Spleen (tissue), 11 donors: ENCODE measurements around the gene TAF1B. TPM values are rescaled to one million over a fixed set of nuclear protein-coding genes. Genes with fewer than 3 reads are reported as not detected.

Experiments
- DNase-seq: peaks from one replicate; pipeline ENCODE4 v3.0.0-alpha.2; 2020
- H3K27ac ChIP-seq, 8 donors: fragments of 200-600 bp; sonication (generic) in 7 of 8; 1 replicate in 4 of 8; 2 replicates in 4 of 8; pipeline versions ENCODE4 v1.5.0 to v1.8.0; 2016 to 2021; ENCODE audit warnings: inconsistent platforms in 4 of 8, mild to moderate bottlenecking in 4 of 8, moderate library complexity in 1 of 8
- H3K27me3 ChIP-seq, 7 donors: fragments of 200-600 bp; sonication (generic) in 6 of 7; replicated peaks in 1 of 7; 1 replicate in 4 of 7; 2 replicates in 3 of 7; pipeline versions ENCODE4 v1.5.0 to v1.8.0; 2016 to 2021; ENCODE audit warnings: inconsistent platforms in 3 of 7, mild to moderate bottlenecking in 1 of 7
- H3K36me3 ChIP-seq, 6 donors: fragments of 200-600 bp; sonication (generic) in 5 of 6; 1 replicate in 4 of 6; 2 replicates in 2 of 6; pipeline versions ENCODE4 v1.5.0 to v1.8.0; 2016 to 2021; ENCODE audit warnings: inconsistent platforms in 2 of 6
- H3K4me1 ChIP-seq, 6 donors: fragments of 200-600 bp; sonication (generic) in 5 of 6; 1 replicate in 3 of 6; 2 replicates in 3 of 6; pipeline versions ENCODE4 v1.5.0 to v1.8.0; 2016 to 2021; ENCODE audit warnings: inconsistent platforms in 3 of 6
- H3K4me3 ChIP-seq, 8 donors: fragments of 200-600 bp; sonication (generic) in 7 of 8; 1 replicate in 4 of 8; 2 replicates in 4 of 8; pipeline versions ENCODE4 v1.5.0 to v1.8.0; 2016 to 2021; ENCODE audit warnings: inconsistent platforms in 4 of 8, mild to moderate bottlenecking in 4 of 8, moderate library complexity in 2 of 8
- H3K9me3 ChIP-seq, 8 donors: fragments of 200-600 bp; sonication (generic) in 7 of 8; 1 replicate in 4 of 8; 2 replicates in 4 of 8; pipeline versions ENCODE4 v1.5.0 to v1.8.0; 2016 to 2021; ENCODE audit warnings: inconsistent platforms in 4 of 8
- POLR2A ChIP-seq, 3 donors: fragments of 450-650 bp; IDR thresholded peaks; one replicate each; pipeline ENCODE4 v1.5.1; 2017; ENCODE audit warnings: antibody characterized with exemption in 3 of 3, mild to moderate bottlenecking in 1 of 3
- POLR2AphosphoS5 ChIP-seq, 3 donors: sonication (generic); formaldehyde crosslinking; IDR thresholded peaks; one replicate each; pipeline ENCODE4 v1.5.1; 2017; ENCODE audit warnings: antibody characterized with exemption in 3 of 3
- WGBS, 5 donors: extraction: QIAGEN DNeasy Blood & Tissue Kit in 3 of 5; methylation state at CpG; one replicate each; pipeline versions ENCODE4 v1.1.5 to v1.1.7; 2013 to 2018; 5-methylcytosine and 5-hydroxymethylcytosine counted together
- intact Hi-C: fragments of 100-400 bp; cut with DNase I; formaldehyde crosslinking; loops from one replicate; pipeline ENCODE4 v1.15.0; 2023; ENCODE audit warnings: low total_unique reads
- polyA plus RNA-seq, 3 donors: library from polyadenylated mRNA; stranded (reverse); fragments of 200-250 nt; gene quantifications; one replicate each; pipeline ENCODE4 v1.2.1, GENCODE V29; 2013
- total RNA-seq, 7 donors: library from RNA; depleted of rRNA in 3 of 7; stranded (reverse); fragments of >200 nt in 3 of 7; fragmentation: NEBNext Ultra II Directional in 4 of 7; extraction: Animal tissue kit (Norgen Biotek cat#: 25700) in 4 of 7; gene quantifications; one replicate each; pipeline versions ENCODE4 v1.1.0 to v1.2.1, GENCODE V29; 2016 to 2021
- TF ChIP-seq, protein P1 (sequence below), 11 experiments: fragments of 200-600 bp in 7 of 11; fragments of 450-650 bp in 4 of 11; sonication (generic) in 4 of 11; IDR thresholded peaks in 8 of 11; conservative IDR thresholded peaks in 3 of 11; 1 replicate in 7 of 11; 2 replicates in 4 of 11; pipeline versions ENCODE4 v1.4.0 to v1.8.0; 2016 to 2021; ENCODE audit warnings: antibody characterized with exemption in 11 of 11, inconsistent platforms in 4 of 11, mild to moderate bottlenecking in 1 of 11
- donor health status: healthy with polysubstance abuse.
- donor health status: DM: no; HTN: no; CAD: no; lungs with moderate emphysema.
- donor health status: DM: no; HTN: no; CAD: no.
- donor health status: Bipolar disorder and iron deficiency.
- donor health status: healthy.
- donor health status: DM: no; HTN: no; CAD: no.
- donor health status: DM: yes; HTN: yes; CAD: no.

The TAF1B gene
- total and polyA plus RNA-seq, 10 donors: 3.8 to 26.5 (median 16.7) TPM

DNA sequence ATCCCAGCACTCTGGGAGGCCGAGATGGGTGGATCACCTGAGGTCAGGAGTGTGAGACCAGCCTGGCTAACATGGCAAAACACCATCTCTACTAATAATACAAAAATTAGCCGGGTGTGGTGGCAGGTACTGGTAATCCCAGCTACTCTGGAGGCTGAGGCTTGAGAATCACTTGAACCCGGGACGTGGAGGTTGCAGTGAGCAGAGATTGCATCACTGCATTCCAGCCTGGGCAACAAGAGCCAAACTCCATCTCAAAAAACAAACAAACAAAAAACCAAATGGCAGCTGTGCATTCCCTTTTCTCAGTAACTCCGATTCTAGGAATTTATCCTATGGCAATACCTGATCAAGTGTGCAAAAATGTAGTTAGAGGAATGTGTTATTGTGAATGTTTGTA lies 103.5 kb downstream of the TAF1B start:
- no peak for DNase-seq
- H3K27me3 ChIP-seq: peaks cover 0 to 51% (median 6%) of the 10 kb centered on the region in 7 donors
- TF ChIP-seq POLR2AphosphoS5 (IDR thresholded peaks at IDR 0.05) (no peak), POLR2A (IDR thresholded peaks at IDR 0.05) (no peak)
- TF ChIP-seq, protein P1, sequence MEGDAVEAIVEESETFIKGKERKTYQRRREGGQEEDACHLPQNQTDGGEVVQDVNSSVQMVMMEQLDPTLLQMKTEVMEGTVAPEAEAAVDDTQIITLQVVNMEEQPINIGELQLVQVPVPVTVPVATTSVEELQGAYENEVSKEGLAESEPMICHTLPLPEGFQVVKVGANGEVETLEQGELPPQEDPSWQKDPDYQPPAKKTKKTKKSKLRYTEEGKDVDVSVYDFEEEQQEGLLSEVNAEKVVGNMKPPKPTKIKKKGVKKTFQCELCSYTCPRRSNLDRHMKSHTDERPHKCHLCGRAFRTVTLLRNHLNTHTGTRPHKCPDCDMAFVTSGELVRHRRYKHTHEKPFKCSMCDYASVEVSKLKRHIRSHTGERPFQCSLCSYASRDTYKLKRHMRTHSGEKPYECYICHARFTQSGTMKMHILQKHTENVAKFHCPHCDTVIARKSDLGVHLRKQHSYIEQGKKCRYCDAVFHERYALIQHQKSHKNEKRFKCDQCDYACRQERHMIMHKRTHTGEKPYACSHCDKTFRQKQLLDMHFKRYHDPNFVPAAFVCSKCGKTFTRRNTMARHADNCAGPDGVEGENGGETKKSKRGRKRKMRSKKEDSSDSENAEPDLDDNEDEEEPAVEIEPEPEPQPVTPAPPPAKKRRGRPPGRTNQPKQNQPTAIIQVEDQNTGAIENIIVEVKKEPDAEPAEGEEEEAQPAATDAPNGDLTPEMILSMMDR (IDR thresholded peaks at IDR 0.05 in 8 of 11, conservative IDR thresholded peaks at IDR 0.05 in 3 of 11): no peak
- peaks cover 0 to 15% (median 11%) of the 10 kb centered on the region in 6 donors for H3K4me1 ChIP-seq
- no peaks in the 10 kb centered on the region for H3K36me3 ChIP-seq
- intact Hi-C loops: loop anchor here (10.0 kb wide), 1 partner anchor 102 kb away; the partner anchor contains the start of gene TAF1B
- no peaks in the 10 kb centered on the region for H3K9me3 ChIP-seq
- WGBS, 5 donors: 86 to 95% (median 91%) methylated on average over 5 of the region's 5 CpGs
- H3K4me3 ChIP-seq: no peak overlapping the region
- H3K27ac ChIP-seq: no peak overlapping the region

- H3K9me3 ChIP-seq: no peaks in the 10 kb centered on the region
- 87 to 94% (median 89%) methylated on average over 5 to 6 of the region's 6 CpGs for WGBS, 5 donors
- intact Hi-C loops: loop anchor here (10.0 kb wide), 1 partner anchor 104 kb away; the partner anchor contains the start of gene TAF1B
- no peak for DNase-seq
- TF ChIP-seq POLR2A (IDR thresholded peaks at IDR 0.05) (no peak), POLR2AphosphoS5 (IDR thresholded peaks at IDR 0.05) (no peak)
- TF ChIP-seq, protein P1 (IDR thresholded peaks at IDR 0.05 in 8 of 11, conservative IDR thresholded peaks at IDR 0.05 in 3 of 11): no peak
- peaks cover 0 to 65% (median 10%) of the 10 kb centered on the region in 7 donors for H3K27me3 ChIP-seq
- H3K4me3 ChIP-seq: no peak overlapping the region
- no peaks in the 10 kb centered on the region for H3K36me3 ChIP-seq
- H3K4me1 ChIP-seq: peaks cover 4 to 27% (median 19%) of the 10 kb centered on the region in 6 donors
- peak overlapping the region in 1 of 8 donors; percentile 25 for H3K27ac ChIP-seq
Measured at GRCh38 chr2:9948721-9949120, 105.4 kb downstream of the TAF1B start.

DNA sequence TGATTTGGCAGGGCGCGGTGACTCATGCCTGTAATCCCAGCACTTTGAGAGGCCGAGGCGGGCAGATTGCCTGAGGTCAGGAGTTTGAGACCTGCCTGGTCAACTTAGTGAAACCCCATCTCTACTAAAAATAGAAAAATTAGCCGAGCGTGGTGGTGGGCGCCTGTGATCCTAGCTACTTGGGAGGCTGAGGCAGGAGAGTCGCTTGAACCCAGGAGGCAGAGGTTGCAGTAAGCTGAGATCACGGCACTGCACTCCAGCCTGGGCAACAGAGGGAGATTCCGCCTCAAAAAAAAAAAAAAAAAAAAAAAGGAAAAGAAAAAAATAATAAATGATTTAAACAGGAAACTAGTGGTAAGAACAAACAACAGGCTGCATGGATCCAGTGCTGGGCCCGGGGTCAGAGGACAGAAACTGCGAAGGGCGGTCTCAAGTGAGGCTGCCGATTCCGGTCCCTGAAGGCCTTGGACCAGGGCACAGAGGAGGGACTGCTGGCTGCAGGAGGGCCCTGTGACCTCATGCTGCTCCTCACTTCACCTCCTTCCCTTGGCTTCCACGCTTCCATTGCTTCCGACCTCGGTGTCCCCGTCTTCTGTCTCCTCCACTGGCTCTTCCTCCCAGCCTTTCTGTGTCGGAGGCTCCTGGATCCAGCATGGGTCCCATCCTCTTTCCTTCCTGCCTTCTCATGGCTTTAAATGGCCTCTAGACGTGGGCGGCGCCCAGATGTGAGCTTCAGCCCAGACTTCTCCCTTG lies 106.1 kb downstream of the TAF1B start:
- peak in 2 of 3 donors; percentile 20 to 63 for TF ChIP-seq POLR2AphosphoS5 (IDR thresholded peaks at IDR 0.05)
- TF ChIP-seq, protein P1 (IDR thresholded peaks at IDR 0.05 in 8 of 11, conservative IDR thresholded peaks at IDR 0.05 in 3 of 11): no peak
- H3K36me3 ChIP-seq: no peaks in the 10 kb centered on the region
- H3K4me1 ChIP-seq: peaks cover 4 to 27% (median 19%) of the 10 kb centered on the region in 6 donors
- intact Hi-C loops: loop anchor here (10.0 kb wide), 1 partner anchor 105 kb away; the partner anchor contains the start of gene TAF1B
- H3K4me3 ChIP-seq: no peak overlapping the region
- DNase-seq: no peak
- no peaks in the 10 kb centered on the region for H3K9me3 ChIP-seq
- peak overlapping the region in 3 of 8 donors; percentile 83 to 88 (median 87) for H3K27ac ChIP-seq
- H3K27me3 ChIP-seq: peaks cover 0 to 64% (median 10%) of the 10 kb centered on the region in 7 donors
- 70 to 89% (median 78%) methylated on average over 22 to 23 of the region's 23 CpGs for WGBS, 5 donors

GRCh38 chr2:9949992-9950520 lies 106.8 kb downstream of the TAF1B start:
- 88 to 94% (median 91%) methylated on average over 14 of the region's 14 CpGs for WGBS, 5 donors
- peaks cover 4 to 27% (median 19%) of the 10 kb centered on the region in 6 donors for H3K4me1 ChIP-seq
- TF ChIP-seq POLR2A (IDR thresholded peaks at IDR 0.05) (no peak), POLR2AphosphoS5 (IDR thresholded peaks at IDR 0.05) (no peak)
- TF ChIP-seq, protein P1 (IDR thresholded peaks at IDR 0.05 in 8 of 11, conservative IDR thresholded peaks at IDR 0.05 in 3 of 11): no peak
- peak overlapping the region in 3 of 8 donors; percentile 83 to 88 (median 87) for H3K27ac ChIP-seq
- intact Hi-C loops: loop anchor here (10.0 kb wide), 2 partner anchors 105 to 135 kb away; partner anchors contain the start of gene TAF1B
- no peaks in the 10 kb centered on the region for H3K36me3 ChIP-seq
- no peaks in the 10 kb centered on the region for H3K9me3 ChIP-seq
- peak overlapping the region in 2 of 8 donors; percentile 77 to 92 for H3K4me3 ChIP-seq
- H3K27me3 ChIP-seq: peaks cover 0 to 64% (median 10%) of the 10 kb centered on the region in 7 donors
- no peak for DNase-seq
